ENCODE measurements around the gene SEMA3B.

The SEMA3B gene

DNA sequence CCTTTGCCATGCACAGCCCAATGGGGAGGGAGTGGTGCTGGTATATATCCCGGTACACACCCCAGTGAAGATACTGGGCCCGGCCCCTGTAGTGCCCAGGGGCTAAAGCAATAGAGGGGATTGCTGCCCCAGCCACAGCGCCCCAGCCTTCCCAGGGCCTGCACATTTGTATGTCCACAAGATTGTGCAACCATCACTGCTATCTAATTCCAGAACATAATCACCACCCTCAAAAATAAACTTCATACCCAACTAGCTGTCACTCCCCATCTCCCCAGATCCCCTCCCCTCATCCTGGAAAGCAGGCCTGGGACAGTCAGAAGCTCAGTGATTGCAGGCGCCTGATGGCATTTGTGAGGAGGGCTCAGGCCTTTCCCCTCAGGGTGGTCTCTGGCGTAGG, 19.5 kb upstream of the SEMA3B start:
- in situ Hi-C loops (cut with HindIII; ENCODE audit: low pct_ligation_motif_present, low sequenced_read_pairs), result no loop called here
- Histone ChIP-seq H3K27ac (no peak overlapping the region), H3K36me3 (replicated peaks) (peaks cover 43% of the 10 kb centered on the region), H3K27me3 (replicated peaks) (no peaks in the 10 kb centered on the region), H3K4me3 (ENCODE audit: low read depth, low read length) (no peak overlapping the region)
- TF ChIP-seq, protein P1, sequence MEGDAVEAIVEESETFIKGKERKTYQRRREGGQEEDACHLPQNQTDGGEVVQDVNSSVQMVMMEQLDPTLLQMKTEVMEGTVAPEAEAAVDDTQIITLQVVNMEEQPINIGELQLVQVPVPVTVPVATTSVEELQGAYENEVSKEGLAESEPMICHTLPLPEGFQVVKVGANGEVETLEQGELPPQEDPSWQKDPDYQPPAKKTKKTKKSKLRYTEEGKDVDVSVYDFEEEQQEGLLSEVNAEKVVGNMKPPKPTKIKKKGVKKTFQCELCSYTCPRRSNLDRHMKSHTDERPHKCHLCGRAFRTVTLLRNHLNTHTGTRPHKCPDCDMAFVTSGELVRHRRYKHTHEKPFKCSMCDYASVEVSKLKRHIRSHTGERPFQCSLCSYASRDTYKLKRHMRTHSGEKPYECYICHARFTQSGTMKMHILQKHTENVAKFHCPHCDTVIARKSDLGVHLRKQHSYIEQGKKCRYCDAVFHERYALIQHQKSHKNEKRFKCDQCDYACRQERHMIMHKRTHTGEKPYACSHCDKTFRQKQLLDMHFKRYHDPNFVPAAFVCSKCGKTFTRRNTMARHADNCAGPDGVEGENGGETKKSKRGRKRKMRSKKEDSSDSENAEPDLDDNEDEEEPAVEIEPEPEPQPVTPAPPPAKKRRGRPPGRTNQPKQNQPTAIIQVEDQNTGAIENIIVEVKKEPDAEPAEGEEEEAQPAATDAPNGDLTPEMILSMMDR (IDR thresholded peaks at IDR 0.05; ENCODE audit: low read depth, low read length, missing control alignments), result no peak
- DNase-seq, result no peak

DNA sequence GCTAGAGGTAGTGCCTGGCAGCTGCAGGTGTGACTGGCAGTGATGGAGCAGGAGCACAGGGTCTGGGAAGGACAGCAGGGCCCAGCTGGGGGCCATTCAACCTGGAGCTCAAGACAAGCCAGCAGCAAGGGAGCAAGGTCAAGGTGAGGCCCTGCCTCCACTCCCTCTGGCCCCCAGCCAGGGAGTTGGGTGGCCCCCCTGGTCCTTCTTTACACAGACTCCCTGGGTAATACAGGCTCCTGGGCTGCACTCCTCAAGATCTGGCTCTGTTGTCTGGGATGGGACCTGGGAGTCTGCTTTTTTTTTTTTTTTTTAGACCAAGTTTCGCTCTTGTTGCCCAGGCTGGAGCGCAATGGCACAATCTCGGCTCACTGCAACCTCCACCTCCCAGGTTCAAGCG, 18.4 kb upstream of the SEMA3B start:
- in situ Hi-C loops (cut with HindIII; ENCODE audit: low pct_ligation_motif_present, low sequenced_read_pairs), result no loop called here
- no peak overlapping the region for H3K4me3 ChIP-seq (ENCODE audit: low read depth, low read length)
- no peak for DNase-seq
- no peak overlapping the region for H3K27ac ChIP-seq
- H3K36me3 ChIP-seq (replicated peaks), result peaks cover 51% of the 10 kb centered on the region
- no peaks in the 10 kb centered on the region for H3K27me3 ChIP-seq (replicated peaks)
- TF ChIP-seq, protein P1 (IDR thresholded peaks at IDR 0.05; ENCODE audit: low read depth, low read length, missing control alignments), result no peak

GRCh38 chr3:50251220-50251619, 17.7 kb upstream of the SEMA3B start:
- in situ Hi-C loops (cut with HindIII; ENCODE audit: low pct_ligation_motif_present, low sequenced_read_pairs), result no loop called here
- TF ChIP-seq, protein P1 (IDR thresholded peaks at IDR 0.05; ENCODE audit: low read depth, low read length, missing control alignments), result no peak
- Histone ChIP-seq H3K36me3 (replicated peaks) (peaks cover 55% of the 10 kb centered on the region), H3K27ac (peak overlapping the region; percentile 55), H3K4me3 (ENCODE audit: low read depth, low read length) (no peak overlapping the region), H3K27me3 (replicated peaks) (no peaks in the 10 kb centered on the region)
- DNase-seq, result peak; percentile 93

GRCh38 chr3:50254577-50255250, 14.2 kb upstream of the SEMA3B start:
- peaks cover 74% of the 10 kb centered on the region for H3K36me3 ChIP-seq (replicated peaks)
- H3K27ac ChIP-seq, result peak overlapping the region; percentile 71
- no peak overlapping the region for H3K4me3 ChIP-seq (ENCODE audit: low read depth, low read length)
- DNase-seq, result peak; percentile 52
- in situ Hi-C loops (cut with HindIII; ENCODE audit: low pct_ligation_motif_present, low sequenced_read_pairs), result no loop called here
- H3K27me3 ChIP-seq (replicated peaks), result no peaks in the 10 kb centered on the region
- TF ChIP-seq, protein P1 (IDR thresholded peaks at IDR 0.05; ENCODE audit: low read depth, low read length, missing control alignments), result peak; percentile 6

- no peak overlapping the region for H3K4me3 ChIP-seq (ENCODE audit: low read depth, low read length)
- H3K27ac ChIP-seq, result peak overlapping the region; percentile 71
- in situ Hi-C loops (cut with HindIII; ENCODE audit: low pct_ligation_motif_present, low sequenced_read_pairs), result no loop called here
- TF ChIP-seq, protein P1 (IDR thresholded peaks at IDR 0.05; ENCODE audit: low read depth, low read length, missing control alignments), result no peak
- H3K36me3 ChIP-seq (replicated peaks), result peaks cover 74% of the 10 kb centered on the region
- no peak for DNase-seq
- H3K27me3 ChIP-seq (replicated peaks), result no peaks in the 10 kb centered on the region
Observed at GRCh38 chr3:50255251-50255615, 13.7 kb upstream of the SEMA3B start.

Data from brain microvascular endothelial cell (primary cell).